HepG2 (cell line): Measurements from ENCODE around the gene EIF4G3. TPM values are rescaled to one million over a fixed set of nuclear protein-coding genes. Genes with fewer than 3 reads are reported as not detected.

Experiments used
- ATAC-seq: fragments of 200-7000 bp; cut with Tn5 transposase; 3 replicates; pipeline ENCODE4 v1.9.1; 2020; ENCODE audit warnings: mild to moderate bottlenecking, moderate library complexity
- BruUV-seq: library from RNA; stranded (reverse); fragments of 400-500 nt; replicated peaks from 2 replicates; lab custom pipeline; 2021; lab: Mats Ljungman, UMichigan
- CTCF ChIA-PET: fragments of 300-600 bp; formaldehyde crosslinking; extraction: SDS; loops from one replicate; lab custom pipeline; 2021; ENCODE audit warnings: low total read pairs, inconsistent platforms, low intra/inter-chr PET ratio; lab: Yijun Ruan, JAX
- POLR2A ChIA-PET: fragments of 350-600 bp; sonication (Branson Sonifier 250); formaldehyde crosslinking; loops from one replicate; lab custom pipeline; 2020; ENCODE audit warnings: antibody characterized with exemption, inconsistent platforms; lab: Yijun Ruan, JAX
- DNase-seq: peaks from one replicate; pipeline ENCODE4 v3.0.0-alpha.2; 2015; ENCODE audit warnings: low spot score
- FAIRE-seq: peaks from 3 replicates; lab custom pipeline; 2011; peaks lifted over from hg19 to GRCh38; lab: Jason Lieb, UNC
- H2AFZ ChIP-seq: one replicate; pipeline ENCODE4 v1.6.1; 2011; ENCODE audit warnings: low read length, inconsistent platforms
- H3K27ac ChIP-seq: fragments of 300-600 bp; 3 replicates; pipeline ENCODE4 v1.8.0; 2011; ENCODE audit warnings: mixed run types, mild to moderate bottlenecking, mixed read lengths, low read length, inconsistent platforms; ENCODE audit not compliant: insufficient read depth; ENCODE audit errors: extremely low read length
- H3K27me3 ChIP-seq, 2 experiments: fragments of 200-600 bp in 1 of 2; 2 replicates in 1 of 2; 3 replicates in 1 of 2; pipeline versions ENCODE4 v1.6.0 to v1.8.0; 2011; ENCODE audit warnings: low read length in 2 of 2, mild to moderate bottlenecking in 2 of 2, moderate library complexity in 2 of 2, inconsistent platforms in 1 of 2; ENCODE audit not compliant: insufficient read depth in 2 of 2, control insufficient read depth in 1 of 2
- H3K36me3 ChIP-seq, 2 experiments: fragments of 200-600 bp in 1 of 2; replicated peaks in 1 of 2; 2 replicates in 1 of 2; 3 replicates in 1 of 2; pipeline versions ENCODE4 v1.5.1 to v1.8.0; 2011; ENCODE audit warnings: low read length in 2 of 2, inconsistent platforms in 1 of 2; ENCODE audit not compliant: insufficient read depth in 2 of 2, control insufficient read depth in 1 of 2
- H3K4me1 ChIP-seq: 2 replicates; pipeline ENCODE4 v1.5.1; 2012; ENCODE audit warnings: low read length, inconsistent platforms; ENCODE audit not compliant: insufficient read depth
- H3K4me2 ChIP-seq: 2 replicates; pipeline ENCODE4 v1.6.0; 2011; ENCODE audit warnings: low read depth, low read length, inconsistent platforms
- H3K4me3 ChIP-seq, 3 experiments: fragments of 200-600 bp in 1 of 3; sonication (generic), shearing (Covaris generic) in 1 of 3; replicated peaks in 1 of 3; 2 replicates each; pipeline ENCODE4 v1.5.1; 2011 to 2016; ENCODE audit warnings: low read length in 3 of 3, inconsistent platforms in 2 of 3, low read depth in 2 of 3, mild to moderate bottlenecking in 2 of 3, control low read depth in 1 of 3, mixed read lengths in 1 of 3; ENCODE audit not compliant: insufficient read depth in 1 of 3
- H3K79me2 ChIP-seq: one replicate; pipeline ENCODE4 v1.6.1; 2011; ENCODE audit warnings: low read length, inconsistent platforms; ENCODE audit not compliant: insufficient read depth
- H3K9ac ChIP-seq: 2 replicates; pipeline ENCODE4 v1.6.0; 2011; ENCODE audit warnings: mild to moderate bottlenecking, low read depth, low read length, inconsistent platforms; ENCODE audit not compliant: insufficient read depth
- H3K9me3 ChIP-seq: 2 replicates; pipeline ENCODE4 v1.5.1; 2012; ENCODE audit warnings: mild to moderate bottlenecking, low read length
- H4K20me1 ChIP-seq: 2 replicates; pipeline ENCODE4 v1.6.0; 2011; ENCODE audit warnings: inconsistent platforms, mild to moderate bottlenecking, low read length, moderate library complexity; ENCODE audit not compliant: insufficient read depth
- CREB1 ChIP-seq, 2 experiments: fragments of 450-650 bp in 1 of 2; IDR thresholded peaks; 2 replicates each; pipeline ENCODE4 v1.6.1; 2016 to 2017; ENCODE audit warnings: control low read depth in 1 of 2, mild to moderate bottlenecking in 1 of 2, missing compliant biosample characterization in 1 of 2, missing genetic modification characterization in 1 of 2
- EEA1 ChIP-seq: sonication (generic); formaldehyde crosslinking; IDR thresholded peaks from 2 replicates; pipeline ENCODE4 v1.5.1; 2020; ENCODE audit warnings: mild to moderate bottlenecking, missing genetic modification reagents, borderline replicate concordance
- JUNB ChIP-seq: sonication (generic); formaldehyde crosslinking; IDR thresholded peaks from 2 replicates; pipeline ENCODE4 v1.8.0; 2022; ENCODE audit warnings: missing genetic modification reagents, mild to moderate bottlenecking, borderline replicate concordance
- THYN1 ChIP-seq: sonication (generic); formaldehyde crosslinking; IDR thresholded peaks from 2 replicates; pipeline ENCODE4 v1.8.1; 2023; ENCODE audit warnings: low read depth, mild to moderate bottlenecking, moderate library complexity, missing genetic modification reagents, borderline replicate concordance
- WGBS: methylation state at CpG from one replicate; pipeline ENCODE4 v1.1.6; 2017; ENCODE audit warnings: low lambda C conversion rate; 5-methylcytosine and 5-hydroxymethylcytosine counted together
- in situ Hi-C: cut with HindIII; loops from 2 replicates; pipeline ENCODE4 v1.10.0; 2017; ENCODE audit warnings: low pct_unique_long_range_greater_than_20kb; ENCODE audit not compliant: extremely low pct_ligation_motif_present
- intact Hi-C: fragments of 100-400 bp; cut with micrococcal nuclease; formaldehyde crosslinking; loops from one replicate; pipeline ENCODE4 v1.10.0; 2022; ENCODE audit not compliant: unreplicated experiment
- polyA plus RNA-seq, 8 experiments: library from polyadenylated mRNA; depleted of rRNA in 3 of 8; stranded (reverse) in 7 of 8; unstranded in 1 of 8; fragments of >200 nt; fragmentation: Illumina TruSeq in 4 of 8; extraction: Trizol in 4 of 8; gene quantifications; 2 replicates each; pipeline versions ENCODE4 v1.2.1 to v1.2.3, GENCODE V29; 2011 to 2016; ENCODE audit warnings: low read depth in 4 of 8, missing spikeins in 1 of 8, mixed read lengths in 1 of 8; ENCODE audit not compliant: insufficient read depth in 1 of 8
- total RNA-seq, 5 experiments: library from RNA; depleted of rRNA; stranded (reverse); fragments of >200 nt; fragmentation: Illumina TruSeq; extraction: Trizol; gene quantifications; 2 replicates each; pipeline ENCODE4 v1.2.3, GENCODE V29; 2016; ENCODE audit warnings: low read depth in 1 of 5
- TF ChIP-seq, protein P1 (sequence below): sonication (generic); formaldehyde crosslinking; IDR thresholded peaks from 2 replicates; pipeline ENCODE4 v1.4.0; 2020; ENCODE audit warnings: mild to moderate bottlenecking, missing genetic modification reagents

Gene EIF4G3
- total and polyA plus RNA-seq, 2 of the 13 experiments (the other 11 are each of a cell fraction or from before 2014, with no cell fraction given), result 22.2 to 27.6 TPM

DNA sequence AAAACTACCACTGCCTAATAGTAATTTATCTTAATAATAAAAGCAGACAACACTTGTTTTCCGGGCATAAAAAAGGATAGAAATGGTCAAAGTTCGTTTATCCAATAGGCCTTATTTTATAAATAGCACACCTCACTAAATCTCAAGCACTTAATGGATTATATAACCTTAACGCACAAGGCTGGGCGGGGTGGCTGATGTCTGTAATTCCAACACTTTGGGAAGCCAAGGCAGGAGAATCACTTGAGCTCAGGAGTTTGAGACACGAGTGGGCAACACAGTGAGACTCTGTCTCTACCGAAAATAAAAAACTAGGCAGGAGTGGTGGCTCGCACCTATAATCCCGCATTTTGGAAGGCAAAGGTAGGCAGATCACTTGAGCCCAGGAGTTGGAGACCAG, 12.4 kb downstream of the EIF4G3 start:
- in situ Hi-C loops, result no loop called here

DNA sequence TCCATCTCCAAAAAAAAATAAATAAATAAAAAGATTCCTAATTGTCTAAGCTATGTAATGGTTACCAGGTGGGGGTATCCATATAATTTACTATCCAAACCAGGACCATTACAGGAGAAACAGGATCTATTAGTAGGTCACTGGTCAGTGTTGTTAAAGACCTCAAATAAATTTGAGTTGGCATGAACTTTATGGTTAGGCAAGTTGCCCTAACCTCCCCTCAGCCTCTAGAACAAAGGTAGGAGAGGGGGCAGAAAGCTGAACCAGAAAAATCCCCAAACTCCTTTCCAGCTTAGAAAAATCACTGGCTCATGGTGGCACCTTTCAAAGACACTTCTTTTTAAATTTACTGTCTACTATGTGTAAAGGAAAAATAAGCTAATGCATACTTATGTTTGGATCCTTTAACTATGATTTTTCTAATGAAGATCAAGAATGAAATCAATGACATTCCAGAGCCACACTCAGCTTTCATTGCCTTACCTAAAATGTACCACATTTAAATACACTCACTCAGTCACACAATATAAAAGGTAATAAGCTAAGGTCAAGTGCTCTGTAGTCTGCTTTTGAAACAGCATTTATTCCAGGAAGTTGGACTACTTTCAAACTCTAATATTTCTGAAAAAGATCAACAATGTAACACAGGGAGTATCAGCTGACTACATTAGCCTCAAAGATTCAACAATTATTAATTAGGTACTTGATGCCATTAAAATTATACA, 13.8 kb downstream of the EIF4G3 start:
- no peak for DNase-seq
- H3K36me3 ChIP-seq, result peaks cover 2 to 14% of the 10 kb centered on the region in 2 experiments; a peak in 2 of 5 replicates
- POLR2A ChIA-PET, result no interaction called here

More for the DNA sequence above, 12.4 kb downstream of the EIF4G3 start:
- Histone ChIP-seq H3K4me3 (no peak overlapping the region), H3K27me3 (no peaks in the 10 kb centered on the region), H3K27ac (no peak overlapping the region), H4K20me1 (no peaks in the 10 kb centered on the region), H3K36me3 (peaks cover 2 to 14% of the 10 kb centered on the region in 2 experiments; a peak in 2 of 5 replicates), H2AFZ (no peak overlapping the region), H3K4me2 (no peak overlapping the region), H3K9me3 (no peaks in the 10 kb centered on the region), H3K4me1 (no peaks in the 10 kb centered on the region), H3K9ac (no peak overlapping the region), H3K79me2 (peaks cover 28% of the 10 kb centered on the region)
- TF ChIP-seq JUNB (CRISPR knock-in tag) (no peak), THYN1 (CRISPR knock-in tag) (no peak)
- DNase-seq (no peak), FAIRE-seq (no peak), ATAC-seq (no peak)
- WGBS, result 92% methylated on average over 8 of the region's 8 CpGs
- POLR2A ChIA-PET, result no interaction called here
- CTCF ChIA-PET, result no interaction called here
- intact Hi-C loops, result no loop called here
- BruUV-seq, result no TSS peak

More for the DNA sequence above, 13.8 kb downstream of the EIF4G3 start:
- no peak overlapping the region for H3K27ac ChIP-seq
- no TSS peak for BruUV-seq
- no peak overlapping the region for H3K4me2 ChIP-seq
- H3K9ac ChIP-seq, result no peak overlapping the region
- no peak for ATAC-seq
- H2AFZ ChIP-seq, result no peak overlapping the region
- H3K79me2 ChIP-seq, result peaks cover 28% of the 10 kb centered on the region
- H3K9me3 ChIP-seq, result no peaks in the 10 kb centered on the region
- CTCF ChIA-PET, result no interaction called here
- H3K4me1 ChIP-seq, result no peaks in the 10 kb centered on the region
- TF ChIP-seq CREB1 (IDR thresholded peaks at IDR 0.05) (no peak), CREB1 (CRISPR knock-in tag; IDR thresholded peaks at IDR 0.05) (no peak), EEA1 (CRISPR knock-in tag) (no peak)
- TF ChIP-seq, protein P1, sequence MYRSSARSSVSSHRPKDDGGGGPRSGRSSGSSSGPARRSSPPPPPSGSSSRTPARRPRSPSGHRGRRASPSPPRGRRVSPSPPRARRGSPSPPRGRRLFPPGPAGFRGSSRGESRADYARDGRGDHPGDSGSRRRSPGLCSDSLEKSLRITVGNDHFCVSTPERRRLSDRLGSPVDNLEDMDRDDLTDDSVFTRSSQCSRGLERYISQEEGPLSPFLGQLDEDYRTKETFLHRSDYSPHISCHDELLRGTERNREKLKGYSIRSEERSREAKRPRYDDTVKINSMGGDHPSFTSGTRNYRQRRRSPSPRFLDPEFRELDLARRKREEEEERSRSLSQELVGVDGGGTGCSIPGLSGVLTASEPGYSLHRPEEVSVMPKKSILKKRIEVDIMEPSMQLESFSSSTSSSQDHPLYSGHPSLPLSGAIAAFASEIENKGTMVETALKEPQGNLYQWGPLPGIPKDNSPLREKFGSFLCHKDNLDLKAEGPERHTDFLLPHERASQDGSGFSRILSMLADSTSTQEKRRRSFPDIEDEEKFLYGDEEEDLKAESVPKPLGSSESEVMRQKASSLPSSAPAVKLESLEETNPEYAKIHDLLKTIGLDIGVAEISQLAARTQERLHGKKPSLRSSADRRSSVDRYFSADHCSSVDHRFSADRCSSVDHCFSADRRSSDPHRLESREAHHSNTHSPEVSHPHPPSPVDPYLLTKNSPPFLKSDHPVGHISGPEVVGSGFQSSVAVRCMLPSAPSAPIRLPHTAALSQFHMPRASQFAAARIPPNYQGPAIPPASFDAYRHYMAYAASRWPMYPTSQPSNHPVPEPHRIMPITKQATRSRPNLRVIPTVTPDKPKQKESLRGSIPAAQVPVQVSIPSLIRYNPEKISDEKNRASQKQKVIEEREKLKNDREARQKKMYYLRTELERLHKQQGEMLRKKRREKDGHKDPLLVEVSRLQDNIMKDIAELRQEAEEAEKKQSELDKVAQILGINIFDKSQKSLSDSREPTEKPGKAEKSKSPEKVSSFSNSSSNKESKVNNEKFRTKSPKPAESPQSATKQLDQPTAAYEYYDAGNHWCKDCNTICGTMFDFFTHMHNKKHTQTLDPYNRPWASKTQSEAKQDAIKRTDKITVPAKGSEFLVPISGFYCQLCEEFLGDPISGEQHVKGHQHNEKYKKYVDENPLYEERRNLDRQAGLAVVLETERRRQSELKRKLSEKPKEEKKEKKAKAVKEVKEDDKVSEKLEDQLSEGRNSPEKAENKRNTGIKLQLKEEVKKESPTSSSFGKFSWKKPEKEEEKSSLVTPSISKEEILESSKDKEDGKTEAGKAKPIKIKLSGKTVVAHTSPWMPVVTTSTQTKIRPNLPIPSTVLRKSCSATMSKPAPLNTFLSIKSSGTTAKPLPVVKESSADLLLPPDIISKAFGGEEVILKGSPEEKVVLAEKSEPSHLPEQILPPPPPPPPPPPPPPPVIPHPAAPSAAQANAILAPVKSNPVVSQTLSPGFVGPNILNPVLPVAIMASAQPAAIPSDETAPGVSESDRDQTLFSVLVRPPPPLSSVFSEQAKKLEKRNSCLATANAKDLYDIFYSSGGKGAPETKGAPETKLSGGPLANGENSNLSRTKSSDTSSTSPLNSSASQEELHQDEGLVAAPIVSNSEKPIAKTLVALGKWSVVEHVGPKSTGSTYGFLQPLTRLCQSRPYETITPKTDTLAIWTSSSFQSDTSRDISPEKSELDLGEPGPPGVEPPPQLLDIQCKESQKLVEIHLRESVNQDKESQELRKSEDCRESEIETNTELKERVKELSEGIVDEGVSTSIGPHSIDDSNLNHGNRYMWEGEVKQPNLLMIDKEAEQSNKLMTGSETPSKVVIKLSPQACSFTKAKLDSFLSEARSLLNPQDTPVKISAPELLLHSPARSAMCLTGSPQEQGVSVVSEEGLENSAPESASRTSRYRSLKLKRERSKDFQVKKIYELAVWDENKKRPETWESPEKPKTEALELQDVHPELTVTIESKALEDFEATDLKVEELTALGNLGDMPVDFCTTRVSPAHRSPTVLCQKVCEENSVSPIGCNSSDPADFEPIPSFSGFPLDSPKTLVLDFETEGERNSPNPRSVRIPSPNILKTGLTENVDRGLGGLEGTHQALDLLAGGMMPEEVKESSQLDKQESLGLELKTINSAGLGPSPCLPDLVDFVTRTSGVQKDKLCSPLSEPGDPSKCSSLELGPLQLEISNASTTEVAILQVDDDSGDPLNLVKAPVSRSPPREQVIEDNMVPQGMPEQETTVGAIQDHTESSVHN (CRISPR knock-in tag), result no peak
- TF ChIP-seq, all 625 proteins: peak for 0
- in situ Hi-C loops (no loop called here), intact Hi-C loops (no loop called here)
- FAIRE-seq, result no peak
- Histone ChIP-seq H4K20me1 (no peaks in the 10 kb centered on the region), H3K4me3 (no peak overlapping the region), H3K27me3 (no peaks in the 10 kb centered on the region)
